ENCODE data around the gene CTAG2.
"Not testable (repeated sequence)": the region's sequence is repeated elsewhere in the genome, so short reads cannot be mapped to it uniquely, and the experiment has no call there.

Gene CTAG2

GRCh38 chrX:154648931-154649330, 4.4 kb downstream of the CTAG2 start:
- TF ChIP-seq CTCF (IDR thresholded peaks at IDR 0.05; ENCODE audit: low read depth, low read length, missing control alignments): no peak
- no peak for DNase-seq (ENCODE audit: extremely low read depth, low read depth)
- no peak overlapping the region for H3K4me3 ChIP-seq (replicated peaks; ENCODE audit: low read depth, low read length)

- not testable (repeated sequence) for DNase-seq (ENCODE audit: extremely low read depth, low read depth); H3K4me3 ChIP-seq (replicated peaks; ENCODE audit: low read depth, low read length)
Measured at GRCh38 chrX:154645745-154646378, 7.5 kb downstream of the CTAG2 start.

GRCh38 chrX:154643708-154644107, 9.7 kb downstream of the CTAG2 start:
- DNase-seq (ENCODE audit: extremely low read depth, low read depth); H3K4me3 ChIP-seq (replicated peaks; ENCODE audit: low read depth, low read length): not testable (repeated sequence)

- not testable (repeated sequence) for H3K4me3 ChIP-seq (replicated peaks; ENCODE audit: low read depth, low read length); DNase-seq (ENCODE audit: extremely low read depth, low read depth)
Measured at GRCh38 chrX:154641740-154642139, 11.6 kb downstream of the CTAG2 start.

GRCh38 chrX:154633661-154634060, 19.7 kb downstream of the CTAG2 start:
- H3K4me3 ChIP-seq (replicated peaks; ENCODE audit: low read depth, low read length); DNase-seq (ENCODE audit: extremely low read depth, low read depth): not testable (repeated sequence)

- not testable (repeated sequence) for DNase-seq (ENCODE audit: extremely low read depth, low read depth); H3K4me3 ChIP-seq (replicated peaks; ENCODE audit: low read depth, low read length)
Measured at GRCh38 chrX:154630949-154631348, 22.4 kb downstream of the CTAG2 start.

GRCh38 chrX:154628960-154629359, 24.4 kb downstream of the CTAG2 start:
- not testable (repeated sequence) for DNase-seq (ENCODE audit: extremely low read depth, low read depth); H3K4me3 ChIP-seq (replicated peaks; ENCODE audit: low read depth, low read length)

- DNase-seq (ENCODE audit: extremely low read depth, low read depth); H3K4me3 ChIP-seq (replicated peaks; ENCODE audit: low read depth, low read length): not testable (repeated sequence)
Measured at GRCh38 chrX:154620767-154621414, 32.5 kb downstream of the CTAG2 start.

- H3K4me3 ChIP-seq (replicated peaks; ENCODE audit: low read depth, low read length); DNase-seq (ENCODE audit: extremely low read depth, low read depth): not testable (repeated sequence)
Measured at GRCh38 chrX:154619182-154619581, 34.2 kb downstream of the CTAG2 start, which contains the start of gene CTAG1B. CTAG1B (minus strand) TSS chrX:154619282; CDS start chrX:154619218, 64 bp downstream.

- not testable (repeated sequence) for H3K4me3 ChIP-seq (replicated peaks; ENCODE audit: low read depth, low read length); DNase-seq (ENCODE audit: extremely low read depth, low read depth)
Measured at GRCh38 chrX:154613586-154613985, 39.8 kb downstream of the CTAG2 start.

- H3K4me3 ChIP-seq (replicated peaks; ENCODE audit: low read depth, low read length); DNase-seq (ENCODE audit: extremely low read depth, low read depth): not testable (repeated sequence)
Measured at GRCh38 chrX:154611146-154611545, 42.2 kb downstream of the CTAG2 start.

- not testable (repeated sequence) for H3K4me3 ChIP-seq (replicated peaks; ENCODE audit: low read depth, low read length); DNase-seq (ENCODE audit: extremely low read depth, low read depth)
Measured at GRCh38 chrX:154608823-154609222, 44.6 kb downstream of the CTAG2 start.

- not testable (repeated sequence) for H3K4me3 ChIP-seq (replicated peaks; ENCODE audit: low read depth, low read length); DNase-seq (ENCODE audit: extremely low read depth, low read depth)
Measured at GRCh38 chrX:154607976-154608375, 45.4 kb downstream of the CTAG2 start.
